ENCODE results near the gene MTCL1.
A peak's percentile ranks its signal among the peaks of the same experiment; 100 is the strongest.

MTCL1 gene

GRCh38 chr18:8688216-8688800 lies 17.0 kb upstream of the MTCL1 start:
- no peak for DNase-seq

- no peak for DNase-seq
Measured at GRCh38 chr18:8688816-8689215, 16.5 kb upstream of the MTCL1 start.

GRCh38 chr18:8689517-8689916 lies 15.8 kb upstream of the MTCL1 start:
- DNase-seq: no peak

- no peak for DNase-seq
Measured at GRCh38 chr18:8694891-8695290, 10.5 kb upstream of the MTCL1 start.

- DNase-seq: no peak
Measured at GRCh38 chr18:8695932-8696517, 9.3 kb upstream of the MTCL1 start.

- DNase-seq: peak; percentile 58
Measured at GRCh38 chr18:8696749-8697211, 8.6 kb upstream of the MTCL1 start.

GRCh38 chr18:8699126-8699525 lies 6.2 kb upstream of the MTCL1 start:
- no peak for DNase-seq

- DNase-seq: peak; percentile 52
Measured at GRCh38 chr18:8699948-8700347, 5.4 kb upstream of the MTCL1 start.

- peak; percentile 96 for DNase-seq
Measured at GRCh38 chr18:8701546-8702118, 3.7 kb upstream of the MTCL1 start.

- no peak for DNase-seq
Measured at GRCh38 chr18:8702668-8703067, 2.7 kb upstream of the MTCL1 start.

- peak; percentile 59 for DNase-seq
Measured at GRCh38 chr18:8703092-8703709, 2.2 kb upstream of the MTCL1 start.

- DNase-seq: no peak
Measured at GRCh38 chr18:8703781-8704301, 1.5 kb upstream of the MTCL1 start.

GRCh38 chr18:8704361-8705237 lies 757 bp upstream of the MTCL1 start:
- peak; percentile 96 for DNase-seq

GRCh38 chr18:8705961-8706790 lies 820 bp downstream of the MTCL1 start:
- no peak for DNase-seq

GRCh38 chr18:8706791-8707555 lies 1.6 kb downstream of the MTCL1 start:
- peak; percentile 73 for DNase-seq

GRCh38 chr18:8707556-8708300 lies 2.4 kb downstream of the MTCL1 start:
- peak; percentile 71 for DNase-seq

- DNase-seq: no peak
Measured at GRCh38 chr18:8708670-8709069, 3.3 kb downstream of the MTCL1 start.

- no peak for DNase-seq
Measured at GRCh38 chr18:8709248-8710059, 4.1 kb downstream of the MTCL1 start.

GRCh38 chr18:8711736-8712135 lies 6.4 kb downstream of the MTCL1 start:
- no peak for DNase-seq

All from fibroblast of skin of right biceps (primary cell).